Measurements from ENCODE around the gene CTIF.
A peak's percentile ranks its signal among the peaks of the same experiment; 100 is the strongest.

The CTIF gene

DNA sequence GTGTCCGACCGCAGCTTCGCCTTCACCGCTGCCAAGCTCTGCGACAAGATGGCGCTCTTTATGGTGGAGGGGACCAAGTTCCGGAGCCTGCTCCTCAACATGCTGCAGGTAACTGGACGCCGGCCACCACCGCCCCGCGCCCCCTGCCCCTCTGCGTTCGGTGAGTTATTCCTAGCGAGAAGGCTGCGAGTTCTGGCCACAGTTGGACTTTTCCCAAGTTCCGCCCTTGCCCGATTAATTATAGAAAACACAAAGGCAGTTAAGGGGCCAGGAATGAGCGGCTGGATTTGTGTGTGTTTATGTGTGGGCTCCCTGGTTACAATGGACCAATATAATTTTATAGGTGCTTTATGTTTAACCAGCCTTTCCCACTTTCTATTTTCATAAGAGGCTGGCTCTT is 222.8 kb downstream of the CTIF start:
- DNase-seq: no peak

DNA sequence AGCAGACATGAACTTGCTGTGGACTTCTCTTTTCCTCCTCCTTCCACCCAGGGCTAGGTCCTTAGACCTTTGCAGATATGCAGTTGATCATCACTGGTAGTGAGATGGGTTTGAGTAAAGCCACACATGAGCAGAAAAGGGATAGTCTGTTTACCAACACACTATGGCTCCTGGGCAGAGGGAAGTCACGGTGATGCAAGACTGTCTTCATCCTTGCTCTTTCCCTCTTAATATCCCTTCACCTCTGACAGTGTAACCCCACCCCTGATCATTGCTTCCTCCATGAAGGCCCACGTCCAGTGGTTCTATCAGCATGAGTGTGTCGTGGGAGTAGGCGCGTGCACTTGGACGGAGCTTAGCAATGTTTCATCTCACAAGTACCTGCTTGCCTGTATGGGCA is 223.2 kb downstream of the CTIF start:
- DNase-seq: no peak

DNA sequence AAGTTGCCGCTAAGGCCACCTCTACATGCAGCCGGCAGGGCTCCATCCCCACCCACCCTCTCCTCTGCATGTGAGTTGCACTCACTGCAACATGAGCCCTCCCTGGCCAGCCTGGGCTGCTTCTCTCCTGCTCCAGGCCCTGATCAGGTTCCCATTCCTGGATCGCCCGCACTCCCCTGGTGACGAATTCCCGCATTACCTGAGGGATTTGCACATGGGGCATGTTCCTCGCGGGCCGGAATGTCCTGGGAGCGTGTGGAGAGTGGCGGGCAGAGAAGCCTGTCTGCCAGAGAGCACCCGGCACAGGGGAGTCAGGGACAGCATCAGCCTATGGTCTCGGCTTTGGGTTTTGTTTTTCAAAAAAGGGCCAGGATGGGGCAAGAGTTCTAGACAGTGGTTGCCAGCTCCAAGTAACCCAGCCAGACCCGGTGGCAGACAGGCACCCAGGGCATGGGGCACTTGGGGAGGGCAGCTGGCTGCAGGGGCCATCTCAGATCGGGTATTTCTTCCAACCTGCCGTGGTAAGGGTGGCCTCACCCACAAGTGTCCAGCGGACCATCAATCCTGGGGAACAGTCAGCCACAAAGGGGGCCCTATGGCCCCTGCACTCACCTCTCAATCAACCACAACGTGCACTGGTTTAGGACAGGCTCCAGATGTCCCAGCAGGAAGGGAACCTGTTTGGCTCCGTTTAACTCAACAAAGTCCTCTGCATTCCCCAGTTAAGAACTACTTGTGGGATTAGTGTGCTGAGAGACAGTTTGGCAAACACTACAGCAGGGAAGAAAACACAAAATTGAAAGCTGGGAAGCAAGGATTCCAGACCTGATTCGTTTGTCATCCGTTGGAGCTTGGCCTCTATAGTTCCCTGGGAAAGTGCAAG is 224.2 kb downstream of the CTIF start:
- DNase-seq: no peak

DNA sequence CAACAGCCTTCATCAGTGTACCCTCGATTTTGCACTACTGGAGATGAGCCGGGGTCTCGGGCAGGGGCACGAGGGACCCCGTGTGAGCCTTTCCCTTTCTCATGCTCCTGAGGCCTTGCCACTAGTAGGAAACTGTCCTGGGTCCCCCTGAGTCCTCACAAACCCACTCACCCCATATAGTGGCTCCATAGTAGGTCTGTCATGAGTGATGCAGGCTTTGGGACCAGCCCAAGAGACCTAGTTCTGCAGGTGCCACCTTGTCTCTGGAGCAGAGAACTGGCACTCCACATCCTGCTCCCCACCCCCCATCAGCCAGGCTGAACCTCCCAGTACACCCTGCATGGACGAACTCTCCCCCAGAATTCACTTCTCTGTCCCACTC is 224.9 kb downstream of the CTIF start:
- DNase-seq: no peak

DNA sequence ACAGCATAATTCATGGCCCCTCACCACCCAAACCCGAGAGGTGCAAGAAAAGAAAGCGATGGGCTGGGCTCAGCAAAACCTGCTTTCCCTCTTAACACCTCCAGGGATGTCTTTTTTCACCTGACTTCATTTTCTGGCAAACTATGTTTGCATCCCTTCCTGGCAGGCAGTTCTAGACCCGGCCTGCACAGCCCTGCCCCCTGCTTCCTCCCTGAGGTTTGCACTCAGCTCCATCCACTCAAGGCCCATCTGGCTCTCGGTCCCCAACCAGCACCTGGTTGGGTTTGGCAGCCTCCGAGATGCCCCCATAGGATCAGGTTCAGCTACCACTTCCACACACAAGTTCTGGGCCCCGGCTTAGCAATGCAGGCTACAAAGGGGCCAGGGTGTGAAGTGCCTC is 226.2 kb downstream of the CTIF start:
- DNase-seq: no peak

DNA sequence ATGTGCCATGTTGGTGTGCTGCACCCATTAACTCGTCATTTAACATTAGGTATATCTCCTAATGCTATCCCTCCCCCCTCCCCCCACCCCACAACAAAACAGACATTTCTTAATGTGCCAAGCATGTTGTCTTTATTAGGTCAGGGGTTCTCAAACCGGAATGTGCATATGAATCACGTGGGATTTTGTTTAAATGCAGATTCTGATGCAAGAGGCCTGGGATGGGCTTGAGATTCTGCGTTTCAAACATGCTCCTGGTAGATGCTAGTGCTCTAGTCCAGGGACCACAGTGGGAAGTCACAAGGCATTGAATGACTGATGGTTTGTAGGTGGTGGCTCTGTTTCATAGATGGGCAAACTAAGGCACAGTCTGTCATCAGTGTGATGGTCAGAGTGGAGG is 227.2 kb downstream of the CTIF start:
- DNase-seq: no peak

DNA sequence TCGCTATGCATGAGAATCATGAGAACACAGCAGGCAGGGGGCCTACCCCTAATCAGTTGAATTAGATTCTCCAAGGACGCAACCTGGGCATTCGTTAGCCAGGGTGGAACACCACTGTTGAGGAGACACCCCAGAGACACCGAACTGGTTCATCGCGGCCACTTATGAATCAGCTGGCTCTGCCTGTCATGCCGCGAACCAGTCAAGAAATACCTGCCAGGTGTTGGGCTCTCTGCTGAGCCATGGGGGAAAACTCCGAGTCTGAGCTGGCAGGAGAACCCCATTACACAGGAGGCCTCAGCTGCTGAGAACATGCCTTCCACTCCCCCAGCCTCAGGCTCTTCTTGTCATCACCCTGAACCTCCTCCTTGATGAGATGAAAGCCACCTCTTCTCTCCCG is 227.7 kb downstream of the CTIF start:
- DNase-seq: no peak

DNA sequence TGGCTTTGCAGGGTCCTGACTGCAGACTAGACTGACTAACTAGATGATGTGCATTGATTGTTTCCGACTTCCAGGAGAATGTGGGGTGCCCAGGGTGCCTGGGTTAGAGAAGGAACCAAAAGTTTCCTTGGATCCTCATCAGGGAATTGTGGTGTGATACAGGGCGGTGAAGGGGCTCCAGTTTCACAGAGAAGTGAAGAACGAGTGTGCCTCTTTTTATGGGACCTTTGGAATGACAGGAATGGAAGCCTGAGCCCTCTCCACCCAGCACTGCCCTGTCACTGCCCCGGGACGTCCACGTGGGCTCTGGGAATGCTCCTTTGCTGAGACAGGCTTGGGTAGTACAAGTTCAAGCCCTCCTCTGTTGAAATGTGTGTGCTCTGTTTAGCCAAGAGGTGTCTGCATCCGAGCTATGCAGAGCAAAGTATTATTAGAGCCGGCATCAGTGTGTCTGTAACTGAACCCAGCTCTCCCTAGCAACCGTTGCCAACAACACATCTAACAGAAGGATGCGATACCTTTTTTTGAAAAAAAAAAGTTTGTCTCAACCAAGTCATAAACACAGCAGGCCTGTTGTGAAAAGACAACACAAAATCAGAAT is 228.4 kb downstream of the CTIF start:
- DNase-seq: no peak

DNA sequence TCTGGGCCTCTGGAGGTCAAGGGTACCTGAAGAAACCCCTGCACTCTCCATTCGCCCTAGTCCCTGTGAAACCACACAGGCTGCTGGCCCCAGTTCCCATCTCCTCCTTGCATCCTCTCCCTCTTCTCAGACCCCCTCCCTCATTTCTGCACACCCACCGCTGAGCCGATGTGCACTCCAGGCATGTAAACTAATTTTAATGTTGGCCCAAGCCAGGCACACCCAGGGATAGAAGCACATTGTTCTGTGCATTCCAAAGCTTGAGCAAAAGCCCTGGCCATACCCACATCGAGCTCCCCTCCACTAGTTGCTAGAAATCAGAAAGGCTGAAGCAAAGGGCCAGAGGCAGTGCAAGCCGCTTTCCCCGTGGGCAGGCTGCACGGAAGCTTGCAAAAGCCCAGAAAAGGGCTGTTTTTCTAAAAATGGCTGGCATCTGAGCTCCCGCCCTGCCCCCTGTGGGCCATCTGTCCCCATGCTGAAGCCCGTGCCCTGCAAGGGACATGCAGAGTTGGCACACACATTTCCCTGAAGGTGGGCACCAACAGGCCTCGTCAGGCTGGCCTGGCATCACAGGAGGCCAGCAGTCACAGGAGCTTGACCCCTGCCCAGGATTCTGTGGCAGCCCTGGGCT is 230.3 kb downstream of the CTIF start:
- DNase-seq: no peak

DNA sequence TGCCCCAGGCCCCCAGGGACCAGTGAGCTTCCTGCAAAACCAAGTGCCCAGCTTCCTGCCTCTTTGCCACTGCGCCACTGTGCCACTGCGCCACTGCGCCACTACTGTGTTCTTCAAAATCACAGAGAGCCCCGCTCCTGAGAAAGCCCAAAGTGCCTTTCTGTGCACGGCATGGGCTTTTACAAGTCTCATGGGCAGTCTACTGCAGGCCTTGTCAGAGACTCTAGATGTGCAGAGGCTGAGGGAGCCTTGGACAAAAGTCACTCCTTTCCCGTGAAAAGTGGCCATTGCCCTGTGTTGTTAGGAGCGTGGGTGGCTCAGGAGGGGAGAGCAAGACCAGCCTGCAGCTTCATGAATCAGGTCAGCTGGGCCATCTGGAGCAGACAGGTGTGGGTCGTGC is 231.4 kb downstream of the CTIF start:
- no peak for DNase-seq

DNA sequence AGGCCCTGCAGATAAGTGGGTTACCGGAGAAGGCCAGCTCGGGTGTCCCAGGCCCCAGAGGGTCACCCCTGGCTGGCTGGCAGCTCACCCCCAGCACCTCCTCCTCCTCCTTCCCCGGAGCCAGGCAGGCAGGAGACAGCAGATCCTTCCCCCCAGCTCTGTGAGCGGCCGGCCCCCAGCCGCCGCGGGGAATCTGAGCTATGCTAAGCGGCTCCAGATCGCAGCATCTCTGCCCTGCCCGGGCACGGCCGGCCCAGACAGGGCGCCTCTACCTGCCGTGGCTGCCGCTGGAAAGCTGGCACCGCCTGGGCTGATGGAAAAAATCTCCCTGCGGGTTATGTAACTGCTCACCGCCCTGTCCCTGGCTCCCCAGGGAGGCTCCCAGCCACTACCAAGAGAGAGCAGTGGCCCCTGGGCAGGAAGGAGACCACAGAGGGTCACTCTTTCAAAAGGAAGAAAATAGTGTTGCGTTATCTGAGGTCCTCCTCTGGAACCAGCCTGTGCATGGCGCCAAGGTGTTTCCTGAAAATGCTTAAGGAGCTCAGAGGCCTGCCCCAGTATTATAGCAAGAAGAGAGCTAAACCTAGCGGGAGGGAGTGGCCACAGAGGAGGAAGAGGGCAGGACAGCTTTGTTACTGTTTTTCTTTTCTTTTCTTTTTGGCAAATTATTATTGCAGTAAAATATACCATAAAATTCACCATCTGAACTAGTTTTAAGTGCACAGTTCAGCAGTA is 233.0 kb downstream of the CTIF start:
- no peak for DNase-seq

DNA sequence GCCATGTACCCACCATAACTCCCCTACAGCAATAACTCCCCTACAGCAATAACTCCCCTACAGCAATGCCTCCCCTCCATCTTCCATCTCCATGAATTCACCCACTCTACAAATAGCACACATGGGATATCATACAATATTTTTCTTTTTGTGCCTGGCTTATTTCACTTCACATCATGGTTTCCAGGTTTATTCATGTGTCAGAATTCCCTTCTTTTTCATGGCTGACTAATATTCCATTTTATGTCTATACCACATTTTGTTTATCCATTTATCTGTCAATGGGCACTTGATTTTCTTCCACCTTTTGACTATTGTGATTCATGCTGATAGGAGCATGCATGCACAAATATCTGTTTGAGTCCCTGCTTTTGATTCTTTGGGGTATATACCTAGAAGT is 233.6 kb downstream of the CTIF start:
- no peak for DNase-seq

DNA sequence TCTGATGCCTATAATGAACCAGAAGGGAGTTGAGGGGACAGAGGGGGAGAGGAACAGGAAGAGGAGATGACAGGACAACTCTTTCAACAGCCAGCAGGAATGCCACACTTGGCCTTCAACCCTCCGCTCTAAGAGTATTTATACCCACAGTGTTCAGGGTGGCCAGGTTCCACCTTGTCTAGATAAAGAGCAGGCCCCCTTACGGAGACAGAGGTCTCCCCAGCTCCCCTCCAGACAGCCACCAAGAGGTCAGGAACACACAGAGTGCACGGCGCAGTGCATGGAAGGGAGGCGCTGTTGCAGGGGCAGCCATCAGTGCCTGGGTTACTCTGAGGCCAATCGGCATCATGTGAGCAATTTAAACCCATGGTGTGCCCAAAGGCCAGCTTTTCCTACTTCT is 235.0 kb downstream of the CTIF start:
- DNase-seq: no peak

DNA sequence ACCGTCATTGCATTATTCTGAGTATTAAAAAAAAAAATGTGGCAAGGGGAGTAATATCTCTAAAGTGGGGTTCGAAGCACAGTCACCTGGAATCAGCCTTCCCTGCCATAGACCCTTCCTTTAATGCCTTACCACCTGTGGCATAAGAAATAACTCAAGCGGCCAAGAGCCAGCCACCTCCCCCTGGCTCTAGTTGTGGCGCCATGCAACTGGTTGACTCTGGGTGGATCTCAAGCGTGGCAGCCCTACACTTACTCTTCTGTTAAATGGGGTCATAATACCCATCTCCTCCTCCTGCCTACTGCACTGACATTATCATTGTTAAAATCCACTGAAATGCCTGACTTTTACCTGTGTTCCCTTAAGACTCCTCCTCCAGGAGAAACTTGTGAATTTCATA is 236.1 kb downstream of the CTIF start:
- DNase-seq: no peak

DNA sequence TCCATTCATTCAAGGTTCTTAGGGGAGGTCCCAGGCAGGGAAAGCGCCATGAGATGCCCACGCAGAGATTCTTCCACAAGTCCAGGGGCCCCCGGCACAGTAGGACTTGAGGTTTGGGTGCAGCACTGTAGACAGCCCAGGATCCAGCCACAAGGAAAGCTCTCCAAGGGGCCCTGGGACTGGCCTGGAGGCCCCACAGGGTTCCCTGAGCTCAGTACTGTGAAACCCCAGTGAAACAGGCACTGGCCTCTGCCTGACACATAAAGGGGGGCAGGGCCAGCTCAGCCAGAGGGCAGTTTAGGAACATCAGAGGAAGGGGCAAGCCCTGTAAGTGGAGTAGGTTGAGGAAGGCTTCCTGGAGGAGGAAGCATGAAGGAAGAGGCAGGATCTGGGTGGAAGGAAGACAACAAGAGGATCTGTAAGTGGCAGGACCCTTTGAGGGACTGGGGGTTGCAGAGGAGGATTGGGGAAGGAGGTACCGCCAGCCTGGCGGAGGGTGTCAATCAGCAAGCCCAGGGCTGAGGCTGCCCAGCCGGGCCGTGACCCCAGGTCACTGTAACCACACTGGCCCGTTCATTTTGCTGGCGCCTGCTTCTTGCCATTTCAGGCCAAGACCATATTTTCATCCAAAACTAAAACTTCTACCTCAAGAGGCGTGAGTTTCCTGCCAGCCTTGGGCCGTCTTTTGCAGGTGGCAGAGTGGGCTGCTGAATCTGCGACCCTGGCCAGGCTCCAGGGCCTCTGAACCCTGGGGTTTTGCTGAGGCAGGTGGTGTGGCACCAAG is 236.7 kb downstream of the CTIF start:
- DNase-seq: no peak

DNA sequence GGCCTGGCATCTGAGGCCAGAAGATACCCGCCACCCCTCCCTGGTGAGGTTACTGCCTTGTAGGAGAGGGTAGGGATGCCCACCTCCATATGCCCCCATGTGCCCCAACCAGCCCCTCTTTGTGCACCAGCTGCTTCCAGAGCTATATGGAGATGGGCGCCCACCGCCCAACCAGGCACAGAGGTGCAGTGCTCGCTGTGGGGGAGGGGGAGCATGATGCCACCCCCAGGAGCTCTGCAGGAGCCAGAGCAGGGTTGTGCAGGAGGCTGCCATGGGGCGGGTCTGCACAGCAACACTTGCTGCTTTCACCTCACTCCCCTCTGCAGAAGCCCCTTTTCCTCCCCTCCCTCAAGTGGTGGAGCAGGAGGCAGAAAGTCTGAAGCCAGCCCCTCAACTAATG is 237.3 kb downstream of the CTIF start:
- no peak for DNase-seq

DNA sequence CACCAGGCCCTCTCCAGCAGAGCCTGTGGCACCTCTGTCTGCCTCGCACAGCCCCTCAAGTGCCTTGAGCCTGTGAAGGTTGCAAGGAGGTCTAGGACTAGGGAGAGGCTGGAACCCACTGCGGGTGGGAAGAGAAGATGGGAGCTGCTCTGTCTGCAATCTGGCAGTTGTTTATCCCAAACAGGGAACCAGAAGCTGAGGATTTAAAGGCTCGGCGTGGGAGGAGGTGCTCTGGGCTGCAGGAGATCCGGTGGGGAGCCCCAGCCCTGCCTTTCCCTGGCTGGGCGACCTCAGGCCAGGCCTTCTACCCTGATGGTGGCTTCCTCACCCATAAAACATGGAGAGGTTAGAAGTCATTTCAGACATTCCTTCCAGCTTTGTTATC is 237.8 kb downstream of the CTIF start:
- no peak for DNase-seq

DNA sequence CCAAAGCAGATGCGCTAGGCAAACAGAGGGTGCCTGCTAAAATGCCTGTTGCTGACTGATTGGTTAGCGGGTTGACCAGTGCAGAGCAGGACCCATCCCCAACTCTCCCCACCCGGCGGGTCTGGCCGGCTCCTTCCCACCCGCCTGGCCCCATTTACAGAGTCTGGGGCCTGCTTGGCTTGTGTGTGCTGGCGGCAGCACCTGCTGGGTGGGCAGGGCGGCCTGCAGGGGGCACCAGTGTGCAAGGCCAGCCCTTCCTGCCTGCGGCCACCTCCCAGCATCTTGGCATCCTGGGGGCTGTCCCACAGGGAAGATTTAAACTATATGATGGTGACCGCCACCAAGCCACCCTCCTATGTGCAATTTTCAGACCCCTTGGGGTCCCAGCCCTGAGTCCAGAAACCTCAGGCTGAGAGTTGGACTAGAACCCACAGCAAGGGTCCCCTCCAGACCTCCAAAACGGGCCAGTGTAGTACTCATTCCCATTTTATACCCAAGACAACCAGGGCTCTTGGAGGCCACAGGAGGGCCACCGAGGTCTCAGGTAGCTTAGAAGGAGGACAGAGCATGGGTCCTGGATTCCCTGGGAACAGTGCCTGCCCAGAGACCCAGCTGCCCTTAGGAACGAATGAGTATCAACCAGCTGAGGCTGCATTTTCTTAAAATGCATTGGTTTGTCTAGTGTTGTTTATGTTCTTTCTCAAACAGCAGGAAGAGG is 238.4 kb downstream of the CTIF start:
- DNase-seq: peak; percentile 75

DNA sequence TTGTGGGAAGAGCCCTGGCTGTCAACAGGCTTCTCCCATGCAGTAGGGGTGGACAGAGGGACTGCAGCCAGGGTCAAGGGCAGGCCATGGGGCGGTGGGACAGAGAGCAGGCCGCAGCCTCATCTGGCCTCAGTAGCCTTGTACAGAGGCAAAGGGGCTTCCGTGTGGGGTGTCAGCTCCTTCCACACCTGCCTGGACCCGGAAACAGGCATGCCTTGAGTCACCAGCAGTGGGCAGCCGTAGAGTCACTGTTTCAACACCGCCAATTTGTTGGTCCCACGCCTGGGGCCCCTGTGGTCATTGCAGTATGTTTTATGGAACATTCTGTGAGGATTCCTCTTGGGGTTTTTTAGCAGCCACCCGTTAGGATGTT is 238.9 kb downstream of the CTIF start:
- no peak for DNase-seq

DNA sequence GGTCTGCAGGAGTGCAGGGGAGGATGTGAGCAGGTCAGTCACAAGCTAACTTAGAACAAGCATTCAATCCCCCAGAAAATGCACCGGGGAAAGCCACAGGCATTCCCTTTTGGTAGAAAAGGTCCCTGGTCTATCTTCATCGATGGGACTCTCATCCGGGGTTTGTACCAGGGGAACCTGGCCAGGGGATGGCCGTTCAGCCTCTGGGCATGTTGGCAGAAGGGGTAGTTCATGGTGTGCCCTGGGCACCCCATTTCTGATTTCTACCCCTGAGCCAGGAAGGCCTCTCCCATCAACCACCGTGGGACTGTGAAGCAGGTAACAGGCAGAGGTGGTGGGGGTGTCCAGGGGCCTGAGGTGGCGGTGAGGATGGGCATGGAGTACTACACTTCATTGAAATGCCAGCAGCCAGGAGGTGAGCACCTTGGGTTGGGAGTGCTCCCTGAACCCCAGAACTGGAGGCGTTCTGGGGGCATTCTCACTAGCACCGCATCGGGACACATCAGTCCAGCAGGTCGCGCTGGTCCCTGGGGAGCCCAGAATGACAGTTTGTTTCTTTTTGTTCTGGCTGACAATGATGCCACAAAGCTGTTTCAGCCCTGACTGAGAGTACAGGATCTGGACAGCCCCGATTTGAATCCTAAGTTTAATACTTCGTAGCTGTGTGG is 239.6 kb downstream of the CTIF start:
- DNase-seq: no peak

DNA sequence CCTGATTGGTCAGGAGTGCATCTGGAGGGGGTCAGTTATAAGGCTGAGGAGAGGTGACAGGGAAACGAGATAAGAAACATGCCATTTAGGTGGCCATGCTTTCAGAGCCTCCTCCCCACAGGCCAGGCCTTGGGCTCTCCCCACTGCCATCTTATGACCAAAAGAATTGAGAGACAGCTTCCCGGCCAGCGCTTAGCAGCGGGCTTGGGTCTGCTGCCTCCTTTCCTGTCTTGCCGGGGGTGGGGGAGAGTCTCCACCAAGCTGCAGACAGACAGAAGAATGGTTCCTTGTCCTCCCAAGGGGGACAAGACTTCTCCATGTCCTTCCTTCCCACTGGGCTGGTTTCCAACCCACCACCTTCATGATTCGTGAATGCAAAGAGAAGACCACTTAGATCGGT is 240.6 kb downstream of the CTIF start:
- no peak for DNase-seq

Data from activated CD4-positive, CD25-positive, alpha-beta regulatory T cell treated with anti-CD3 and anti-CD28 coated beads, Interleukin-2, amount 50 U/mL, for 72 hours (primary cell).